Measurements from ENCODE around the gene TENM4. TPM values are rescaled to one million over a fixed set of nuclear protein-coding genes. Genes with fewer than 3 reads are reported as not detected.

TENM4 gene
- polyA plus RNA-seq, 1 of the 3 experiments (the other 2 are of a cell fraction): 16.7 TPM

GRCh38 chr11:78860720-78861422 is 580.0 kb downstream of the TENM4 start:
- Histone ChIP-seq H3K4me1 (ENCODE audit: control insufficient read depth in 1 of 2, insufficient read depth in 2 of 2, low read depth in 1 of 2, low read length in 1 of 2) (peaks cover 8 to 54% of the 10 kb centered on the region in 2 experiments; a peak in 3 of 4 replicates), H3K9me2 (no peaks in the 10 kb centered on the region), H3K9me3 (no peaks in the 10 kb centered on the region), H3K27me3 (ENCODE audit: insufficient read depth) (no peaks in the 10 kb centered on the region), H3F3A (replicated peaks; ENCODE audit: insufficient read depth) (peaks cover 15% of the 10 kb centered on the region), H3K9ac (no peak overlapping the region), H4K20me1 (ENCODE audit: insufficient read depth) (no peaks in the 10 kb centered on the region), H3K79me2 (ENCODE audit: insufficient read depth) (no peaks in the 10 kb centered on the region), H3K4me2 (no peak overlapping the region), H2AFZ (ENCODE audit: low read depth) (no peak overlapping the region), H3K4me3 (ENCODE audit: low read depth in 2 of 2, low read length in 1 of 2) (no peak overlapping the region), H3K36me3 (replicated peaks in 1 of 2; ENCODE audit: control insufficient read depth in 1 of 2, insufficient read depth in 2 of 2, low read length in 1 of 2) (peaks cover 3 to 11% of the 10 kb centered on the region in 2 experiments), H3K27ac (ENCODE audit: low read depth in 2 of 2, low read length in 1 of 2) (peak overlapping the region in 1 of 2 experiments; percentile 99; a peak in 2 of 4 replicates)
- CTCF ChIA-PET: interaction anchor here (1.0 to 3.0 kb wide), 11 partner anchors 9 to 579 kb away, joined by 3 to 9 read pairs (median 4); no protein-coding TSS in a partner anchor
- POLR2A ChIA-PET: no interaction called here
- peak in 1 of 2 experiments; percentile 96; a peak in 2 of 4 replicates for TF ChIP-seq EP300 (IDR thresholded peaks at IDR 0.05; ENCODE audit: borderline replicate concordance in 1 of 2, low read depth in 1 of 2, low read length in 1 of 2)
- peak; percentile 84 for TF ChIP-seq MXI1 (IDR thresholded peaks at IDR 0.05; ENCODE audit: low read depth, low read length)
- TF ChIP-seq GATA2 (CRISPR knock-in tag; IDR thresholded peaks at IDR 0.05): peak; percentile 89
- TF ChIP-seq CHD2 (IDR thresholded peaks at IDR 0.05; ENCODE audit: low read length, partially characterized antibody): peak; percentile 58
- TF ChIP-seq RAD21 (IDR thresholded peaks at IDR 0.05; ENCODE audit: low read length): peak; percentile 14; the same call in 1 of the 2 replicates
- TF ChIP-seq TCF12 (IDR thresholded peaks at IDR 0.05): peak; percentile 54; the same call in 1 of the 2 replicates
- TF ChIP-seq JUND (IDR thresholded peaks at IDR 0.05): no peak
- no peak for TF ChIP-seq ELF1 (IDR thresholded peaks at IDR 0.05)
- no peak for TF ChIP-seq EZH2phosphoT487 (IDR thresholded peaks at IDR 0.05; ENCODE audit: borderline replicate concordance, low read depth)
- TF ChIP-seq MEF2A (IDR thresholded peaks at IDR 0.05; ENCODE audit: borderline replicate concordance, low read depth): no peak
- peak; percentile 63; the same call in 1 of the 2 replicates for TF ChIP-seq FOXJ3 (CRISPR knock-in tag; IDR thresholded peaks at IDR 0.05)
- TF ChIP-seq SIN3A (IDR thresholded peaks at IDR 0.05; ENCODE audit: borderline replicate concordance, low read depth, low read length): 0 out of 2 replicates have a peak, but pooled peaks have one; percentile 30
- TF ChIP-seq RCOR1 (IDR thresholded peaks at IDR 0.05; ENCODE audit: low read length): peak; percentile 87; the same call in 1 of the 2 replicates
- peak; percentile 17; the same call in 1 of the 2 replicates for TF ChIP-seq PBX3 (IDR thresholded peaks at IDR 0.05)
- TF ChIP-seq USF2 (IDR thresholded peaks at IDR 0.05; ENCODE audit: borderline replicate concordance, low read depth, low read length): no peak
- peak; percentile 98 for TF ChIP-seq REST (IDR thresholded peaks at IDR 0.05; ENCODE audit: low read depth, low read length)
- 32% methylated on average over 5 of the region's 5 CpGs for WGBS (ENCODE audit: low lambda C conversion rate)
- DNase-seq: peak; percentile 51

All from SK-N-SH (cell line).